Esophagus muscularis mucosa (tissue), 3 donors: ENCODE data around the gene MMRN2.
"Not testable (repeated sequence)": the region's sequence is repeated elsewhere in the genome, so short reads cannot be mapped to it uniquely, and the experiment has no call there.

ENCODE experiments used
- CTCF ChIP-seq, 3 experiments: fragments of 200-600 bp in 2 of 3; fragments of 450-650 bp in 1 of 3; sonication (generic) in 2 of 3; IDR thresholded peaks; one replicate each; pipeline ENCODE4 v1.5.1; 2017 to 2019; ENCODE audit warnings: antibody characterized with exemption in 3 of 3, mild to moderate bottlenecking in 2 of 3, moderate library complexity in 1 of 3
- POLR2AphosphoS5 ChIP-seq, 2 donors: sonication (generic); formaldehyde crosslinking; IDR thresholded peaks; one replicate each; pipeline ENCODE4 v1.6.1; 2017; ENCODE audit warnings: antibody characterized with exemption in 2 of 2

- TF ChIP-seq CTCF, POLR2AphosphoS5 (IDR thresholded peaks at IDR 0.05): not testable (repeated sequence)
These were observed 17.3 kb downstream of the MMRN2 start for GRCh38 chr10:86940076-86940475.
